ENCODE results near the gene GPR107. TPM values are rescaled to one million over a fixed set of nuclear protein-coding genes. Genes with fewer than 3 reads are reported as not detected.

The GPR107 gene
- total RNA-seq, 1 donor from 2014 or later, result 24.9 TPM

DNA sequence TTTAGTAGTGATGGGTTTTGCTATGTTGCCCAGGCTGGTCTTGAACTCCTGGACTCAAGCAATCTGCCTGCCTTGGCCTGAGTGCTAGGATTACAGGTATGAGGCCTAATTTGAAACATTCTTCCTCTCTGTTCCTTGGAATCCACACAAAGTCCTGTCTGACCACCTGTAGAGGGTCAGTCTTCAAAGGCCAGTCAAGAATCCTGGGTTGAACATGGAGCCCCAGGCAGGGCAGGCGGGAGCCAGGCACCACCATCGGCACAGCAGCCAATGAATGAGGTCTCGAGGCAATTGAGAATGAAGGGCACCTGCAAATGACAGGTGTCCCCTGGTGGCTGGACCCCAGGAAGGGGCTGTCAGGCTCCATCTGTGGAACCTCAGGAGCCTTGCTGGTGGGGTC is 101.1 kb downstream of the GPR107 start:
- peaks cover 2% of the 10 kb centered on the region for H3K27me3 Mint-ChIP-seq (ENCODE audit: insufficient read depth)
- no peaks in the 10 kb centered on the region for H3K4me1 Mint-ChIP-seq (ENCODE audit: low read depth)

DNA sequence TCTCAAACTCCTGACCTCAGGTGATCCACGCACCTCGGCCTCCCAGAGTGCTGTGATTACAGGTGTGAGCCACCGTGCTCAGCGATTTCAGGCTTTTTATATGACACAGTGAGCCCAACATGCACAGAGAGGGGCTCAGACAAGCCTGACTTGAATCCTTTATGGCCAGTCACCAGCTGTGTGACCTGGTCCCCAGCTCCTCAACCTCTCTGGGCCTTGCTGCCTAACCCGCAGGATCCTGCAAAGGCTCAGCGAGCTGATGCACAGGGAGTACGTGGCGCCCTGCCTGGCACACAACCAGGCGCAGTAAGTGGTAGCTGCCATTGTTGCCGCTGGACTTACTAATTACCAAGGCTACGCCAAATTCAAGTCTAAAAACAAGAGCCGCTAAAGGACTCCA is 101.9 kb downstream of the GPR107 start:
- Mint-ChIP-seq H3K9me3 (no peaks in the 10 kb centered on the region), H3K27me3 (ENCODE audit: insufficient read depth) (peaks cover 4% of the 10 kb centered on the region), H3K4me1 (ENCODE audit: low read depth) (no peaks in the 10 kb centered on the region), H3K27ac (no peak overlapping the region), H3K4me3 (no peak overlapping the region), H3K36me3 (ENCODE audit: low read depth) (no peaks in the 10 kb centered on the region)
- intact Hi-C loops (cut with micrococcal nuclease), result no loop called here
- DNase-seq (ENCODE audit: low spot score), result no peak

More for the DNA sequence above, 101.1 kb downstream of the GPR107 start:
- Mint-ChIP-seq H3K36me3 (ENCODE audit: low read depth) (no peaks in the 10 kb centered on the region), H3K27ac (no peak overlapping the region), H3K4me3 (no peak overlapping the region), H3K9me3 (no peaks in the 10 kb centered on the region)
- no peak for DNase-seq (ENCODE audit: low spot score)
- intact Hi-C loops (cut with micrococcal nuclease), result no loop called here

DNA sequence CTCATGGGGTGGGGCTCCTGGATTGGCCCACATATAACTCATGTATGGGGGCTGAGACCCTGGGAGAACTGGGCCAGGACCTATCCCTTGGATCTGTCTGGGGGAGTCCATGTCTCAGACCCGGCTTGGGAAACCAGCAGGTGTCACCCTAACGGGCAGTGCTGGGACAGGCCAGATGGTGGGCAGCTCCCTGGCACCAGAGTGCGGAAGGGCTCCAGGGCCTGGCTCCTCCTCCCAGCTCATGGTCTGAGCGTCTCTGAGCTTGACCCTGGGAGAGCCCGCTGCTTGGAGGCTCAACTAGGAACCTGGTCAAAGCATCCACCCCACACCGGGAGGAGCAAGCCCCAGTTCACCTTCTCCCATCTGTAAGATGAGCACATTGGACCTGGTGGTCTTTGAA is 103.0 kb downstream of the GPR107 start:
- intact Hi-C loops (cut with micrococcal nuclease), result no loop called here
- no peaks in the 10 kb centered on the region for H3K4me1 Mint-ChIP-seq (ENCODE audit: low read depth)
- no peak for DNase-seq (ENCODE audit: low spot score)
- H3K27me3 Mint-ChIP-seq (ENCODE audit: insufficient read depth), result peaks cover 2% of the 10 kb centered on the region
- no peak overlapping the region for H3K27ac Mint-ChIP-seq
- no peaks in the 10 kb centered on the region for H3K9me3 Mint-ChIP-seq
- H3K4me3 Mint-ChIP-seq, result no peak overlapping the region
- no peaks in the 10 kb centered on the region for H3K36me3 Mint-ChIP-seq (ENCODE audit: low read depth)

DNA sequence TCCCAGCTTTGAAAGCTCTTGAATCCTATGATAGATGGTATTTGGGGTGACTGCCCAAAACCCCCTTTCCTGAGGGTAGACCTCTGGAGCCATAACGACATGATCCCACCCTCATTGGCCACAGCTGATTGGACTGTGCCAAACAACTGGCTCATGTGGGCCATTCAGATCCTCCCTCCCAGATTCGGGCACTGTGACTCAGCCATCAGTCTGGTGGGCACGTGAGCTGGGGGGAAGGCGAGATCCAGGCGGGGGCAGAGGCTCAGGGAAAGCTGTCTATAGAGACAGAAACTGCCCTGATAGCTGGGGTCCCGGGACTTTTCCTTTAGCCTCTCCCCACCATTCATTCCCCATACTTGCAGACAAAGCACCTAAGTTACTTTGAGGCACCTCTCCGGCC is 103.4 kb downstream of the GPR107 start:
- no peak overlapping the region for H3K4me3 Mint-ChIP-seq
- H3K4me1 Mint-ChIP-seq (ENCODE audit: low read depth), result no peaks in the 10 kb centered on the region
- no peaks in the 10 kb centered on the region for H3K9me3 Mint-ChIP-seq
- H3K36me3 Mint-ChIP-seq (ENCODE audit: low read depth), result no peaks in the 10 kb centered on the region
- DNase-seq (ENCODE audit: low spot score), result no peak
- peaks cover 2% of the 10 kb centered on the region for H3K27me3 Mint-ChIP-seq (ENCODE audit: insufficient read depth)
- intact Hi-C loops (cut with micrococcal nuclease), result no loop called here
- H3K27ac Mint-ChIP-seq, result no peak overlapping the region

DNA sequence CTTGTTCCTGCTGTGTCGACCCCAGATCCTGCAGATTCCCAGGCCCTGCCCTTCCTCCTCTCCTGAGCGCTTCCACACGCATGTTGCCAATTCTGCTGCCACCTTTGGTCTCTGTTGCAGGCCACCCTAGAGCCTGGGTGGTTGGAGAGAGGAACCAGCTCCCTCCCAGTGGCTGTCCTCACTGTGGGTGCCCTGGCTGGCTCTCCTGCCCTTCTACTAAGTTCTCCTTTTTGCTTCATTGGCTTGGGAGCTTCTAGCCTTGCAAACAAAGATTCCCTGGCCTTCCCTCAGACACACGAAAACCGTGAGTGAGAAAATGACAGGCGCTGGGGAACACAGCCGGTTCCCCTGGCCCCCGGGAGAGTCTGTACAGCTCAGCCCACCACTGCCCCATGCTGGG is 104.3 kb downstream of the GPR107 start:
- Mint-ChIP-seq H3K9me3 (no peaks in the 10 kb centered on the region), H3K27ac (no peak overlapping the region), H3K36me3 (ENCODE audit: low read depth) (no peaks in the 10 kb centered on the region), H3K4me1 (ENCODE audit: low read depth) (no peaks in the 10 kb centered on the region), H3K4me3 (no peak overlapping the region), H3K27me3 (ENCODE audit: insufficient read depth) (peaks cover 2% of the 10 kb centered on the region)
- intact Hi-C loops (cut with micrococcal nuclease), result no loop called here
- no peak for DNase-seq (ENCODE audit: low spot score)

DNA sequence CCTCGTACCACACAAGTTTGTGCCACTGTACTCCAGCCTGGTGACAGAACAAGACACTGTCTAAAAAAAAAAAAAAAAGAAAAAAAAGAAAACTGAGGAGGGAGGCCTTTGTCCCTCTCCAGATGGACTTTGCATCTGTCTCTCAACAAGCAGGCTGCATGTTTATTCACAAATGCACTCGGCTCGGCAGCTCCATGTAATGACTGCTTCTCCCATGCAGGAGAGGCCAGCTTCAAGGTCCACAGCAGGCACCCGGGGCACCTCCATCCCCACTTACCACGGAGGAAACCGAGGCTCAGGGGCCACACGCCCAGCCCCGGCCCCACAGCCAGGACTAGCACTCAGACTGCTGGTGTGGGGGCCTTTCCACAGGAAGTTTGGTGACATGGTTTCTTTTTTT is 105.4 kb downstream of the GPR107 start:
- intact Hi-C loops (cut with micrococcal nuclease), result no loop called here
- no peak overlapping the region for H3K4me3 Mint-ChIP-seq
- H3K27ac Mint-ChIP-seq, result no peak overlapping the region
- DNase-seq (ENCODE audit: low spot score), result no peak
- peaks cover 2% of the 10 kb centered on the region for H3K27me3 Mint-ChIP-seq (ENCODE audit: insufficient read depth)
- no peaks in the 10 kb centered on the region for H3K36me3 Mint-ChIP-seq (ENCODE audit: low read depth)
- no peaks in the 10 kb centered on the region for H3K4me1 Mint-ChIP-seq (ENCODE audit: low read depth)
- H3K9me3 Mint-ChIP-seq, result no peaks in the 10 kb centered on the region

DNA sequence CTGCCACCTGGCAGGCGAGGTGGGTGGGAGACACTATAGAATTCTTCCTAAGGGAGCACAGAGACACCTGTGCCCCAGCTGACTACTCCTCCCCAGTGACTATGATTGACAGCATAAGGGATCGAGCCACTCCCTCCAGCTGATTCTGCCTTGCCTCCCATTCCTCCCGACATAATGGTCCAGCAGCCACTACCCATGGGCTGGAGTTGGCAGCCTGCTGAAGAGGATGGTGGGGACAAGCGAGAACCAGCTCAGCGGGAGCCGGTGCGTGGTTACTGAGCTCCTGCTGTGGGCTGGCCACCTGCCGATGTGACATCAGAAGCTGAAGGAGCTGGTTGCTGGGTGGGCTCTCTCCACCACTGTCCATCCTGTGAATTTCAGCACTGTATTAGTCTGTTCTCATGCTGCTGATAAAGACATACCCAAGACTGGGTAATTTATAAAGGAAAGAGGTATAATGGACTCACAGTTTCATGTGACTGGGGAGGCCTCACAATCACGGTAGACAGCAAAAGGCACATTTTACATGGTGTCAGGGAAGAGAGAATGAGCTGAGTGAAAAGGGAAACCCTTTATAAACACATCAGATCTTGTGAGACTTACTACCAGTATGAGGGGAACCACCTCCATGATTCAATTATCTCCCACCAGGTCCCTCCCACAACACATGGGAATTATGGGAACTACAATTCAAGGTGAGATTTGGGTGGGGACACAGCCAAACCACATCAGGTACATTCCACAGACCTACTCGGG is 106.4 kb downstream of the GPR107 start:
- Mint-ChIP-seq H3K4me3 (no peak overlapping the region), H3K27me3 (ENCODE audit: insufficient read depth) (peaks cover 2% of the 10 kb centered on the region), H3K36me3 (ENCODE audit: low read depth) (no peaks in the 10 kb centered on the region), H3K9me3 (no peaks in the 10 kb centered on the region), H3K27ac (no peak overlapping the region), H3K4me1 (ENCODE audit: low read depth) (no peaks in the 10 kb centered on the region)
- intact Hi-C loops (cut with micrococcal nuclease), result no loop called here
- DNase-seq (ENCODE audit: low spot score), result no peak

DNA sequence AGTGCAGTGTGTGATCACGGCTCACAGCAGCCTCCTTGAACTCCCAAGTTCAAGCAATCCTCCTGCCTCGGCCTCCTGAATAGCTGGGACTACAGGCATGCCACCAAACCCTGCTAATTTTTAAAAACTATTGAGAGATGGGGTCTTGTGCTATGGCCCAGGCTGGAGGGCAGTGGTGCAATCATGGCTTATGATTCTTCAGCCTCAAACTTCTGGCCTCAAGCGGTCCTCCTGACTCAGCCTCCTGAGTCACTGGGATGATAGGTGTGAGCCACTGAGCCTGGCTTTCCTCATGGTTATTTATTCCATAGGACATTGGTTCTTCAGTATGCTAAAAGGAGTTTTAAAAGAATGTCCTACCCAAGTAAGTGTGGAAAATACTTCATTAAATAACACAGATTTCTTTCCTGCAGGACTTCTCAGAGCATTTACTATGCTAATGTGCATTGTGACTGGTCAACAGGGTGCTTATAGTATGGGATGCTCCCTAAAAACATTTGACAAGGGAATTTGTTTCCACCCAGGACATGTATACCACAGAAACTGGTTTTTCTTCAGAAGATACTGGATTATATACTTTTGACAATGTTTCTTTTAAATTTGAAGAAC is 107.3 kb downstream of the GPR107 start:
- Mint-ChIP-seq H3K36me3 (ENCODE audit: low read depth) (no peaks in the 10 kb centered on the region), H3K9me3 (no peaks in the 10 kb centered on the region), H3K27ac (no peak overlapping the region), H3K27me3 (ENCODE audit: insufficient read depth) (peaks cover 2% of the 10 kb centered on the region), H3K4me3 (no peak overlapping the region), H3K4me1 (ENCODE audit: low read depth) (no peaks in the 10 kb centered on the region)
- DNase-seq (ENCODE audit: low spot score), result no peak
- intact Hi-C loops (cut with micrococcal nuclease), result no loop called here

DNA sequence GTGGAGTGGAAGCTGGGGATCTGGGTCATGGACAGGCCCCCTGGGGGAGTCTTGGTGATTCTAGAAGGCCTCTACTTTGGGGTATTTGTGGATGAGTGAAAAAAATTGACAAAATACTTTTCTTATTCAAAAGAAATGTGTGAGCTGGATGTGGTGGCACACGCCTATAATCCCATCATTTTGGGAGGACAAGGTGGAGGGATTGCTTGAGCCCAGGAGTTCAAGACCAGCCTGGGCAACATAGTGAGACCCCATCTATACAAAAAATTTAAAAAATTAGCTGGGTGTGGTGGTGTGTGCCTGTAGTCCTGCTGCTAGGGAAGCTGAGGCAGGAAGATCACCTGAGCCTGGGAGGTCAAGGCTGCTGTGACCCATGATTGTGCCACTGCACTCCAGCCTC is 111.9 kb downstream of the GPR107 start:
- H3K4me1 Mint-ChIP-seq (ENCODE audit: low read depth), result no peaks in the 10 kb centered on the region
- intact Hi-C loops (cut with micrococcal nuclease), result no loop called here
- no peak overlapping the region for H3K4me3 Mint-ChIP-seq
- H3K27ac Mint-ChIP-seq, result no peak overlapping the region
- DNase-seq (ENCODE audit: low spot score), result no peak
- peaks cover 10% of the 10 kb centered on the region for H3K27me3 Mint-ChIP-seq (ENCODE audit: insufficient read depth)
- H3K36me3 Mint-ChIP-seq (ENCODE audit: low read depth), result no peaks in the 10 kb centered on the region
- no peaks in the 10 kb centered on the region for H3K9me3 Mint-ChIP-seq

DNA sequence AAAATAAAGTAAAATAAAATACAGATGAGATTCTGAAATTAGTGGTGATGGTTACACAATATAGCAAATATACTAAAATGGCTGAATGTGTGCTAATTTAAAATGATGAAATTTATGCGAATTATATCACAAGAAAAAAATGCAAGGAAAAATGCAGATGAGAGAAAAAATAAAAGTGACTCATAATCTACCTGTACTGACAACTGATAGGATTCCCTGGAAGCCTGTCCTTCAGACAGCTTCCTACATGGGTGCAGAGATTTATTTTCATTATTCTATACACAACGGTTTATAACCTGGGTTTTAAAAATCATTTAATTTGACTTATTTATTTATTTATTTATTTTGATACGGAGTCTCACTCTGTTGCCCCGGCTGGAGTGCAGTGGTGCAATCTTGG is 112.7 kb downstream of the GPR107 start:
- Mint-ChIP-seq H3K4me3 (no peak overlapping the region), H3K4me1 (ENCODE audit: low read depth) (no peaks in the 10 kb centered on the region), H3K36me3 (ENCODE audit: low read depth) (no peaks in the 10 kb centered on the region), H3K9me3 (no peaks in the 10 kb centered on the region), H3K27ac (no peak overlapping the region), H3K27me3 (ENCODE audit: insufficient read depth) (peaks cover 16% of the 10 kb centered on the region)
- intact Hi-C loops (cut with micrococcal nuclease), result no loop called here
- DNase-seq (ENCODE audit: low spot score), result no peak

DNA sequence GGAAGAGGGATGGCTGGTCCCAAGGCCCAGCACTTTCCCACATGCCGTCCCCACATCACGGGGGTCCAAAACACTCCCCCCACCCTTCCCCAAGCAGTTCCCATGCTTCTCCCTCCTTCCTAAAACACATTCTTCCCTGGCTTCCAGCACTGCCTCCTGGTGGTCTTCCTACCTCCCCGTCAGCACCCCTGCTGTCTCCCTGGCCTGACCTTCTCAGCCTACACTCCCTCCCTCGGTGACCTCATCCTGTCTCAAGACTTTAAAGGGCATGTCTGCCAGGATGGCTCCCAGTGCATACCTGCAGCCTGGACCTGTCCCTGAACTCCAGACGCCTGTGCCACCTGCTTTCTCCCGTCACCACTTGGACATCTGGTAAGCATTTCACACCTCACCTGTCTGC is 114.2 kb downstream of the GPR107 start:
- no peaks in the 10 kb centered on the region for H3K36me3 Mint-ChIP-seq (ENCODE audit: low read depth)
- DNase-seq (ENCODE audit: low spot score), result no peak
- H3K4me1 Mint-ChIP-seq (ENCODE audit: low read depth), result no peaks in the 10 kb centered on the region
- H3K4me3 Mint-ChIP-seq, result no peak overlapping the region
- no peak overlapping the region for H3K27ac Mint-ChIP-seq
- peaks cover 16% of the 10 kb centered on the region for H3K27me3 Mint-ChIP-seq (ENCODE audit: insufficient read depth)
- no peaks in the 10 kb centered on the region for H3K9me3 Mint-ChIP-seq
- intact Hi-C loops (cut with micrococcal nuclease), result no loop called here

DNA sequence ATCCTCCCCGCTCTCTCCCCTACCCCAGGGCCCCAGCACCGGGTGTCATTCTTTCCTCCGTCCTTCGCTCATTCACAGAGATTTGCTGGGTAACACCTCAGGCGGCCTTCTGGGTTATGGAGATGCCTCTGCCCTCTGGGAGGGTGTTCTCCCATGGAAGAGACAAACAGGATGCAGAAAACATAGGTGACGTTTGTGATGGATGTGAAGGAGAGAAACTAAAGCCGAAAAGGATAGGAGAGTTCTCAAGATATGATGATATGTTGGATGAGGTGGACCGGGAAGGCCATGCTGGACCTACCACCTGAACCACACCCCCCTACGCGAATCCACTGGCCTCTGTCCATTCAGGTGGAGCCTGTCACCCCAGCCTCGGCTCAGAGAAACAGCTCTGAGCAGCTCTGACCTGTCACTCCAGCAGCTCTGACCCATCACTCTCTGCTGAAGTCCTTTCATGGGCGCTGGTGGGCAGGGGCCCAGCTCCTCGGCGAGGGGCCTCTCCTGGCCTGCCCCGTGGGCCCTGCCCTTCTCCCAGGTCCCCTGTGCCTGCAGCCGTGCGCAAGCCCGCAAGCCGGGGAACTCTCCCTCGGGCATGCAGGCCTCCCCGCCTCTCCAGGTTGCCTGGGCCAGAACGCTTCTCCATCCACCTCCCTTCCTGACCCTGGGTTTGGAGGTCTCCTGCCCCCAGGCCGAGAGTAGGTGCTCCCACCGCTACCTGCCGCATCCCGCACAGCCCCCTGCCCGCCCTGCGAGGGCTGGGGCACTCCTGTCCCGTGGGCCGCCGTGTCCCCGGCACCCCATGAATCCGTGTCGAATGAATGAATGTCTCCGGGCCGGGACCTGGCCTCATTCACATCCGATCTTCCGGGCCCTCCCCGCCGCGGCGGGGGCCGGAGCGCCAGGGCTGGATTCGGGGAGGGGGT is 117.8 kb downstream of the GPR107 start:
- Mint-ChIP-seq H3K27ac (peak overlapping the region; percentile 44), H3K4me3 (peak overlapping the region; percentile 68), H3K27me3 (ENCODE audit: insufficient read depth) (peaks cover 31% of the 10 kb centered on the region), H3K9me3 (no peaks in the 10 kb centered on the region), H3K36me3 (ENCODE audit: low read depth) (no peaks in the 10 kb centered on the region), H3K4me1 (ENCODE audit: low read depth) (no peaks in the 10 kb centered on the region)
- intact Hi-C loops (cut with micrococcal nuclease), result loop anchor here (2.0 kb wide), 1 partner anchor 43 kb away; no protein-coding TSS in a partner anchor
- no peak for DNase-seq (ENCODE audit: low spot score)

Data from activated T-helper 1 cell treated with anti-CD3 and anti-CD28 coated beads, Interleukin-12 subunit alpha, Interleukin-12 subunit beta, Interleukin-2, Interleukin-4 antibody, amounts not matched to agents 30 ng/mL and 10 ng/mL and 1 ng/mL, durations not matched to agents 14 hours and 24 hours and 36 hours (primary cell).